ENCODE measurements around the gene CD247.

Gene CD247

DNA sequence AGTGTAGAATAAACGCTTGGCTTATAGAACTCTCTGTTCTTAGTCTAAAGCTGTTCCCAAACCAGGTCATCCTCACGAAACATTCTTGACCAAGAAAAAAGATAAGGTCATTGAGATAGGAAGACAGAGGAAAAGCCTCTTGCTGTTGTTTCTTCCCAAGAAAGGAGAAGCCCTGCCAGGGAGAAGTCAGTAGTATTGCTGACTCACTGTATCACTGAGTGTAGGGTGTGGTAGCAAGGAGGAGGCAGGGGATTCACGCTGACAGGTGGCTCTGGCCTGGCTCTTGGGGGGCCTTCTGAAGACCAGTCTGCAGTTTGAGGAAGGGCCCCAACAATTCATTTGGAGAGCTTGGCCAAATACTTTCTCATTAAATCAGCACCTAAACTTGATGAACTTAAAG lies 97.8 kb downstream of the CD247 start:
- DNase-seq (ENCODE audit: insufficient read length, low spot score) (no peak), FAIRE-seq (no peak)
- TF ChIP-seq POU2F2 (IDR thresholded peaks at IDR 0.05; ENCODE audit: low read depth, low read length) (no peak), SPI1 (IDR thresholded peaks at IDR 0.05; ENCODE audit: low read depth, low read length) (no peak)

DNA sequence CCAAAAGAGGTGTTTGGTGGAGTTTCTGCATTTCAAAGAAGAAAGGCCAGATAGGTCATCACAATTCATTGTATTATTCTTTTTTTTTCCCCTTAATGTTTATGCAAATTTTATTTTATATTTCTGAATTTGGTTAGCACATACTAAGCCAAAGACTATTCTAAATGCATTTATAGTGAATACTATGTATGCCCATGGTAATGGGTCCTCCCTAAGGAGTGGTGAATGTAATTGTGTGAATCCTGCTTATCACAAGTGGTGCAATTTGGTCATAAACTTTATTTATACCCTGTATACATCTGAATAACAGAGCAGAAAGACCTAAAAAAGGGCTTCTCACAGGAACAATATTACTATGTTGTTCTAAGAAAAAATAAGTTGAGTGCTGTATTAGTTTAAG lies 99.1 kb downstream of the CD247 start:
- TF ChIP-seq PAX5 (IDR thresholded peaks at IDR 0.05; ENCODE audit: insufficient read depth, low read length, severe bottlenecking), result no peak
- no peak for TF ChIP-seq POU2F2 (IDR thresholded peaks at IDR 0.05; ENCODE audit: low read depth, low read length)
- TF ChIP-seq TAF1 (IDR thresholded peaks at IDR 0.05; ENCODE audit: low read depth, low read length), result no peak
- no peak for TF ChIP-seq POLR2A (IDR thresholded peaks at IDR 0.05; ENCODE audit: low read depth, low read length)
- TF ChIP-seq SPI1 (IDR thresholded peaks at IDR 0.05; ENCODE audit: low read depth, low read length), result no peak
- no peak for TF ChIP-seq POLR2AphosphoS5 (IDR thresholded peaks at IDR 0.05; ENCODE audit: low read depth, low read length)
- DNase-seq (ENCODE audit: insufficient read length, low spot score) (no peak), FAIRE-seq (no peak)

DNA sequence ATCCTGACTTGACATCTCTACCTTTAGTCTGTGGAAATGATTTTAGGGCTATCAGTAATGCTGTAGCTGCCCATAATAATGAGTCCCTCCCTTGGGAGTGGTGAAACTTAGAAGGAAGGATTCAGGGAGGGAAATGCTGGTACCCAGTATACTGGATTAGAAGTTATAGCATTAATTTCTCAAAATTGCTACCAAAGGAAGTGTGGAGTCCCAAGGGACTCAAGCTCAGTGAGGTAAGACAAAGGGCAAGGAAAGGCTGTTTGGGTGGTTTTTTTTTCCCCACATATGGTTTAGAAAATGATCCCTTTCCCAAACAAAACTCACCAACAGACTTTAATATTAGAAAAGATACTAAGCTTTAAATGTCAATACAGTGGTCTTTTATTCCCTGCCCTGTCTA lies 99.9 kb downstream of the CD247 start:
- TF ChIP-seq POU2F2 (IDR thresholded peaks at IDR 0.05; ENCODE audit: low read depth, low read length), result no peak
- TF ChIP-seq POLR2AphosphoS5 (IDR thresholded peaks at IDR 0.05; ENCODE audit: low read depth, low read length), result no peak
- TF ChIP-seq SPI1 (IDR thresholded peaks at IDR 0.05; ENCODE audit: low read depth, low read length), result no peak
- no peak for TF ChIP-seq TAF1 (IDR thresholded peaks at IDR 0.05; ENCODE audit: low read depth, low read length)
- no peak for TF ChIP-seq POLR2A (IDR thresholded peaks at IDR 0.05; ENCODE audit: low read depth, low read length)
- no peak for TF ChIP-seq PAX5 (IDR thresholded peaks at IDR 0.05; ENCODE audit: insufficient read depth, low read length, severe bottlenecking)
- DNase-seq (ENCODE audit: insufficient read length, low spot score) (no peak), FAIRE-seq (no peak)

DNA sequence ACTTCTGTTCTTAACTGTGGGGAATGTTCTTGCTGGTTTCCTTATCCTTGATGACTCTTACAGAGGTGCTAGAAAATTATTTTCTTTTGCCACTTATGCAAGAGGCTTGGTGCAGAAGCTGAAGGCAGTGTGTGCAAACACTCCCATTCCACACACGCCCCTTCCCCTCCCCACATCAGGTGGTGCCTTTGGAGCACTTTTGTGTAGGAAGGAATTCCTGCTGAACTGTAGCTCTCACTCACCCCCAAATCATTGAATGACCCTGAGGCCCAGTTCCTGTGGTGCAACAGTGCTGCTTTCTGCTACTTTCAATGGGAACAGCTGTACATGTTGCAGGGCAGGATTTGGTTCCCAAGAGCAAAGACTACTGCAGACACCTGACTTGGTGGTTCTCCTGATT lies 101.8 kb downstream of the CD247 start:
- FAIRE-seq (no peak), DNase-seq (ENCODE audit: insufficient read length, low spot score) (no peak)
- TF ChIP-seq POLR2AphosphoS5 (IDR thresholded peaks at IDR 0.05; ENCODE audit: low read depth, low read length) (no peak), PAX5 (IDR thresholded peaks at IDR 0.05; ENCODE audit: insufficient read depth, low read length, severe bottlenecking) (no peak), POU2F2 (IDR thresholded peaks at IDR 0.05; ENCODE audit: low read depth, low read length) (no peak), SPI1 (IDR thresholded peaks at IDR 0.05; ENCODE audit: low read depth, low read length) (no peak)

DNA sequence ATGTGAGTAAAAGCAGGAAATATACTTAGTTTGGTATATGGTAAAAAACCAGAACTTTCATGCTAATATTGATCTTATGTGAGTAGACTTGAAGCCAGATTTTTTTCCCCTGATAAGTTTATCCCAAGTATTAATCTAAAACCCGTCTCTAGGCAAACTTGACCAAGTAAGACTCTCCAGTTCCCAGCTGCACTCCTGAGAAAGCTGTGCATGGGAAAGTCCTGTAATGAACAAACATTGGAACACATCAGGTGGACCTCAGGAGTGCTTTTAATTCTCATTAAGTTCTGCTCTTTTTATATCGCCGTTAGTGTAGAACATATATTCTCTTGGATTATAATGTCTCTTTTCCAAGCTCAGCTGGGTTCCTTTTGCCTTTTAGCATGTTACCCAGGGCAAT lies 105.0 kb downstream of the CD247 start:
- DNase-seq (ENCODE audit: insufficient read length, low spot score), result no peak
- no peak for TF ChIP-seq PAX5 (IDR thresholded peaks at IDR 0.05; ENCODE audit: insufficient read depth, low read length, severe bottlenecking)
- TF ChIP-seq POLR2A (IDR thresholded peaks at IDR 0.05; ENCODE audit: low read depth, low read length), result no peak
- TF ChIP-seq TAF1 (IDR thresholded peaks at IDR 0.05; ENCODE audit: low read depth, low read length), result no peak
- TF ChIP-seq POLR2AphosphoS5 (IDR thresholded peaks at IDR 0.05; ENCODE audit: low read depth, low read length), result no peak
- TF ChIP-seq SPI1 (IDR thresholded peaks at IDR 0.05; ENCODE audit: low read depth, low read length), result no peak
- TF ChIP-seq POU2F2 (IDR thresholded peaks at IDR 0.05; ENCODE audit: low read depth, low read length), result no peak
- FAIRE-seq, result no peak

DNA sequence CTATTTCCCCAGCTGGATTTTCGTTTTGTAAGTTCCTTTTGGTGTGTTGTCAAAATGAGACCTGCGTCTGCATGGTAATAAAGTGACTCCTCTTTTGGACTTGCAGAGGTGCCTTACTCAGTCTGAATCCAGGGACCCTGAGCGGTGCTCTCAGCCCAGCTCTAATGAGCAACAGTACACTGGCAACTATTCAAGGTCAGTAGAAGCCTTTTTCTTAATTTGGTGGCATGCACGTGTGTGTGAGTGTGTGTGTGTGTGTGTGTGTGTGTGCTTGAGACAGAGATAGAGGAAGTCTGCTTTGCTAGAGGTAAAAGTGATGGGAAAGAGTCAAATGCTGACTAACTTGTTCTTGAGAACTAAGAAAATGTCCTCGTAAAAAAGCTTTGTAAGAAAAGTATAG lies 105.4 kb downstream of the CD247 start:
- TF ChIP-seq POU2F2 (IDR thresholded peaks at IDR 0.05; ENCODE audit: low read depth, low read length), result no peak
- peak; percentile 37; the same call in 1 of the 2 replicates for TF ChIP-seq SPI1 (IDR thresholded peaks at IDR 0.05; ENCODE audit: low read depth, low read length)
- no peak for DNase-seq (ENCODE audit: insufficient read length, low spot score)
- FAIRE-seq, result no peak

DNA sequence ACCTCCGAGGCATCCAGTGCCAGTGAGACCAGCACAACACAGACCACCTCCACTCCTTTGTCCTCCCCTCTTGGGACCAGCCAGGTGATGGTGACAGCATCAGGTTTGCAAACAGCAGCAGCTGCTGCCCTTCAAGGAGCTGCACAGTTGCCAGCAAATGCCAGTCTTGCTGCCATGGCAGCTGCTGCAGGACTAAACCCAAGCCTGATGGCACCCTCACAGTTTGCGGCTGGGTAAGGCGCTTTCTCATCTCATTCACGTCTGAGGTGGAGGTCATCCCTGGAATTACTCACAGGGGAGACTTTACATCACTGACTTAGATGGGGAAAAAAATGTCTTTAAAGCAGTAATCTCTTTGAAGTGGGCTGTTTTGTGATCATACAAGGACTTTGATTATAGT lies 106.3 kb downstream of the CD247 start:
- DNase-seq (ENCODE audit: insufficient read length, low spot score), result no peak
- no peak for FAIRE-seq
- TF ChIP-seq POLR2A (IDR thresholded peaks at IDR 0.05; ENCODE audit: low read depth, low read length), result no peak
- no peak for TF ChIP-seq SPI1 (IDR thresholded peaks at IDR 0.05; ENCODE audit: low read depth, low read length)
- no peak for TF ChIP-seq POU2F2 (IDR thresholded peaks at IDR 0.05; ENCODE audit: low read depth, low read length)
- TF ChIP-seq TAF1 (IDR thresholded peaks at IDR 0.05; ENCODE audit: low read depth, low read length), result no peak
- TF ChIP-seq POLR2AphosphoS5 (IDR thresholded peaks at IDR 0.05; ENCODE audit: low read depth, low read length), result no peak

DNA sequence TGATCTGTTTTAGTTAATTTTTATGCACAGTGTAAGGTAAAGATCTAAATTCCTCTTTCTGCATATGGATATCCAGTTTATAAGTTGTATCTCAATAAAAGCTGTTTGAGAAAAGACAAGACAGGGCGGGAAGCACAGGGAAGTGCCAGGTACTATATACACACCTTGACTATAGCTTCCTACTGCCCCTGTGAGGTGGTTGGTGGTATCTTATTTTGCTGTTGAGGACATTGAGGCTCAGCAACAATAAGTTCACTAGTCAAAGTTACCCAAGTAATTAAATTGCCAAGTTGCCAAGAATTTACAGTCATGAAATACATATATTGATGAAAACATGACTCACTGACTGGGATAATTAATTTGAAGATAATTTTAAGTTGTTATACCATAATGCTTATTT lies 109.1 kb downstream of the CD247 start:
- DNase-seq (ENCODE audit: insufficient read length, low spot score), result no peak
- peak; percentile 73 for FAIRE-seq
- TF ChIP-seq POU2F2 (IDR thresholded peaks at IDR 0.05; ENCODE audit: low read depth, low read length) (no peak), TAF1 (IDR thresholded peaks at IDR 0.05; ENCODE audit: low read depth, low read length) (no peak), PAX5 (IDR thresholded peaks at IDR 0.05; ENCODE audit: insufficient read depth, low read length, severe bottlenecking) (no peak), POLR2AphosphoS5 (IDR thresholded peaks at IDR 0.05; ENCODE audit: low read depth, low read length) (no peak), SPI1 (IDR thresholded peaks at IDR 0.05; ENCODE audit: low read depth, low read length) (no peak), POLR2A (IDR thresholded peaks at IDR 0.05; ENCODE audit: low read depth, low read length) (no peak)

DNA sequence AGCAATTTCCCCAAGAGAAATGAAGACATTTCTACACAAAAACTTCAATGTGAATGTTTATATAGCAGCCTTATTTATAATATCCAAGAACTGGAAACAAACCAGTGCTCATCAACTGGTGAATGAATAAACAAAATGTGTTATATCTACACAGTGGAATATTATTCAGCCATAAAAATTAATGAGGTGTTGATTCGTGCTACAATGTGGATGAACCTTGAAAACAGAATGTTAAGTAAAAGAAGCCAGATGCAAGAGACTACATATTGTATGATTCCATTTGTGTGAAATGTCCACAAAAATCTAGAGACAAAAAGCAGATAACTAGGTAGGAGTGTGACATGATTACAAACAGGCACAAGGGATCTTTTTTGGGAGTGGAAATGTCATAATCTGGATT lies 110.0 kb downstream of the CD247 start:
- FAIRE-seq (no peak), DNase-seq (ENCODE audit: insufficient read length, low spot score) (no peak)
- TF ChIP-seq POLR2A (IDR thresholded peaks at IDR 0.05; ENCODE audit: low read depth, low read length) (no peak), POU2F2 (IDR thresholded peaks at IDR 0.05; ENCODE audit: low read depth, low read length) (no peak), PAX5 (IDR thresholded peaks at IDR 0.05; ENCODE audit: insufficient read depth, low read length, severe bottlenecking) (no peak), POLR2AphosphoS5 (IDR thresholded peaks at IDR 0.05; ENCODE audit: low read depth, low read length) (no peak), SPI1 (IDR thresholded peaks at IDR 0.05; ENCODE audit: low read depth, low read length) (no peak), TAF1 (IDR thresholded peaks at IDR 0.05; ENCODE audit: low read depth, low read length) (no peak)

DNA sequence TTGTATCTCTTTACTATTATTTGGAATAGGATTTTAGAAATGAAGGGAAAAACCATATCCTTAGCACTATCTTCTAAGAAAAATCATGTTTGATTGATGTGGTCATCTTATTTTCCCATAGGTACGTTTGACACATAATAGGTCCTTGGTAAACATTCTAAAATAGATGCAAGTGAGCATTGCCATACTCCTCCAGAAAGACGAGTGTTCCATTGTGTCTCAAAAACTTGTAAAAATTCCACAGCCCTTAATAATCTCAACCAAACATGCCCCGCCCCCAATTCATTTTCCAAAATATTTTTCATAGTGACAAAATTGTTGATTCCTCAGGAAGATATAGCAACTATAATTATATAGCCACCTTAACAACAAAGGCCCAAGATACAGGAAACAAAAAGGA lies 113.4 kb downstream of the CD247 start:
- TF ChIP-seq POU2F2 (IDR thresholded peaks at IDR 0.05; ENCODE audit: low read depth, low read length) (no peak), SPI1 (IDR thresholded peaks at IDR 0.05; ENCODE audit: low read depth, low read length) (no peak), TAF1 (IDR thresholded peaks at IDR 0.05; ENCODE audit: low read depth, low read length) (no peak), PAX5 (IDR thresholded peaks at IDR 0.05; ENCODE audit: insufficient read depth, low read length, severe bottlenecking) (no peak), POLR2A (IDR thresholded peaks at IDR 0.05; ENCODE audit: low read depth, low read length) (no peak), POLR2AphosphoS5 (IDR thresholded peaks at IDR 0.05; ENCODE audit: low read depth, low read length) (no peak)
- FAIRE-seq, result no peak
- no peak for DNase-seq (ENCODE audit: insufficient read length, low spot score)

All from GM12891 (cell line).